Cardiac muscle cell (in vitro differentiated cells and primary cell): ENCODE data around the gene TMEM132D. TPM values are rescaled to one million over a fixed set of nuclear protein-coding genes. Genes with fewer than 3 reads are reported as not detected.

Experiments
- DNase-seq, 2 donors: peaks; one replicate each; pipeline versions ENCODE4 v3.0.0 to v3.0.0-alpha.2; 2010 to 2017; ENCODE audit warnings: low read depth in 1 of 2, low spot score in 1 of 2
- H3K27ac ChIP-seq: fragments of 200-600 bp; sonication (generic); 2 replicates; pipeline ENCODE4 v1.5.1; 2016
- H3K27me3 ChIP-seq: fragments of 200-600 bp; sonication (generic); 2 replicates; pipeline ENCODE4 v1.6.0; 2016; ENCODE audit warnings: control low read depth
- H3K36me3 ChIP-seq: fragments of 200-600 bp; sonication (generic); 2 replicates; pipeline ENCODE4 v1.5.1; 2016; ENCODE audit warnings: control low read depth
- H3K4me1 ChIP-seq: fragments of 200-600 bp; sonication (generic); 2 replicates; pipeline ENCODE4 v1.8.1; 2017; ENCODE audit warnings: low read depth, mild to moderate bottlenecking, mixed run types
- H3K4me3 ChIP-seq: fragments of 200-600 bp; sonication (generic); 2 replicates; pipeline ENCODE4 v1.5.1; 2016; ENCODE audit warnings: mild to moderate bottlenecking
- H3K9me3 ChIP-seq: fragments of 200-600 bp; sonication (generic); 2 replicates; pipeline ENCODE4 v1.5.1; 2017; ENCODE audit warnings: low read depth, mild to moderate bottlenecking, control low read depth
- polyA plus RNA-seq: library from polyadenylated mRNA; unstranded; fragments of >200 nt; fragmentation: Nextera tagmentation; extraction: Ambion mirVana; gene quantifications from 2 replicates; pipeline ENCODE4 v1.2.1, GENCODE V29; 2016
- total RNA-seq: library from RNA; depleted of rRNA; stranded (reverse); fragments of >200 nt; gene quantifications from 2 replicates; pipeline ENCODE4 v1.2.3, GENCODE V29; 2016
- TF ChIP-seq, protein P1 (sequence below): IDR thresholded peaks from 2 replicates; pipeline ENCODE4 v1.5.1; 2012; ENCODE audit warnings: low read depth, mild to moderate bottlenecking, low read length

The TMEM132D gene
- total and polyA plus RNA-seq, 2 experiments from 2014 or later: 0.03 TPM; not detected in 1

DNA sequence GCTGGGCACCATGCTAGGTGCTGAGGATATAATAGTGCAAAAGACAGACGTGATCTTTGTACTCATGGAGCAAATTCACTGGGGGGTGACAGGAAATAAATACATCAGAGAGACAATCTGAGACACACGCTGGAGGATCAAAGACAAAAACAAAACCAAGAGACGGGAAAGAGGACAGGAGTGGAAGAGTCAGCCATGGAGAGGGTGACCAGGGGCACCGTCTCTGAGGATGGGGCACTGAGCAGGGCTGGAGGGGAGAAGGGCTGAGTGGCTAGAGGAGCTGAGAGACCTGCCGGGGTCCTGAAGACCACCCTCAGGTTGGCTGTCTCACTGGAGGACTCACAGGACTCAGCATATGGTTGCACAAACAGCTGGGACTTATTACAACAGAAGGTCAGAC, 81.9 kb downstream of the TMEM132D start:
- H3K27me3 ChIP-seq: no peaks in the 10 kb centered on the region
- no peak overlapping the region for H3K4me3 ChIP-seq
- DNase-seq: no peak
- TF ChIP-seq, protein P1, sequence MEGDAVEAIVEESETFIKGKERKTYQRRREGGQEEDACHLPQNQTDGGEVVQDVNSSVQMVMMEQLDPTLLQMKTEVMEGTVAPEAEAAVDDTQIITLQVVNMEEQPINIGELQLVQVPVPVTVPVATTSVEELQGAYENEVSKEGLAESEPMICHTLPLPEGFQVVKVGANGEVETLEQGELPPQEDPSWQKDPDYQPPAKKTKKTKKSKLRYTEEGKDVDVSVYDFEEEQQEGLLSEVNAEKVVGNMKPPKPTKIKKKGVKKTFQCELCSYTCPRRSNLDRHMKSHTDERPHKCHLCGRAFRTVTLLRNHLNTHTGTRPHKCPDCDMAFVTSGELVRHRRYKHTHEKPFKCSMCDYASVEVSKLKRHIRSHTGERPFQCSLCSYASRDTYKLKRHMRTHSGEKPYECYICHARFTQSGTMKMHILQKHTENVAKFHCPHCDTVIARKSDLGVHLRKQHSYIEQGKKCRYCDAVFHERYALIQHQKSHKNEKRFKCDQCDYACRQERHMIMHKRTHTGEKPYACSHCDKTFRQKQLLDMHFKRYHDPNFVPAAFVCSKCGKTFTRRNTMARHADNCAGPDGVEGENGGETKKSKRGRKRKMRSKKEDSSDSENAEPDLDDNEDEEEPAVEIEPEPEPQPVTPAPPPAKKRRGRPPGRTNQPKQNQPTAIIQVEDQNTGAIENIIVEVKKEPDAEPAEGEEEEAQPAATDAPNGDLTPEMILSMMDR: no peak
- no peaks in the 10 kb centered on the region for H3K36me3 ChIP-seq
- H3K9me3 ChIP-seq: no peaks in the 10 kb centered on the region
- H3K4me1 ChIP-seq: no peaks in the 10 kb centered on the region
- H3K27ac ChIP-seq: no peak overlapping the region

- TF ChIP-seq, protein P1: no peak
- Histone ChIP-seq H3K36me3 (no peaks in the 10 kb centered on the region), H3K4me1 (no peaks in the 10 kb centered on the region), H3K27me3 (no peaks in the 10 kb centered on the region), H3K27ac (no peak overlapping the region), H3K4me3 (no peak overlapping the region), H3K9me3 (no peaks in the 10 kb centered on the region)
- no peak for DNase-seq
These were observed 84.4 kb downstream of the TMEM132D start for GRCh38 chr12:129819391-129819790.

DNA sequence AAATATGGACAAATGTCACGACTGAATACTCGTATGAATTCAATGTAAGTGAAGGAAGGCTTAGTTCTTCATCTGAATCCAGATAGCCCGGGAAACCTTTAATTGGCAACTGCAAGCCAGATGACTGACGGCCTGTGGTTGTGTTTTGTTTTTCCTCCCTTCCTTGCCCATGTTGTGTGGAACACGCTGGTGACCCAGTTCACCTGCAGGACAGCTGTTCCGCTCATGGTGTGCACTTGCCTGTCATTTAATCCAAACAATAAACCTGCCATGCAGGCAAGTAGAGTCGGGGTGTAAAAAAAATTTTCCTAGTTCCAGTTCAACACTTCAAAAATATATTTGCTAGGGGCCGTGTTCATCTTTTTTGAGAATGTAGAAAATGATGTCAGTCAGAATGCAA, 88.0 kb downstream of the TMEM132D start:
- H3K36me3 ChIP-seq: no peaks in the 10 kb centered on the region
- DNase-seq: no peak
- TF ChIP-seq, protein P1: no peak
- no peak overlapping the region for H3K27ac ChIP-seq
- no peaks in the 10 kb centered on the region for H3K27me3 ChIP-seq
- H3K4me1 ChIP-seq: no peaks in the 10 kb centered on the region
- no peak overlapping the region for H3K4me3 ChIP-seq
- no peaks in the 10 kb centered on the region for H3K9me3 ChIP-seq

GRCh38 chr12:129811963-129812362, 91.9 kb downstream of the TMEM132D start:
- TF ChIP-seq, protein P1: no peak
- no peak overlapping the region for H3K4me3 ChIP-seq
- no peak overlapping the region for H3K27ac ChIP-seq
- H3K36me3 ChIP-seq: no peaks in the 10 kb centered on the region
- H3K27me3 ChIP-seq: no peaks in the 10 kb centered on the region
- DNase-seq: no peak
- no peaks in the 10 kb centered on the region for H3K4me1 ChIP-seq
- H3K9me3 ChIP-seq: no peaks in the 10 kb centered on the region

DNA sequence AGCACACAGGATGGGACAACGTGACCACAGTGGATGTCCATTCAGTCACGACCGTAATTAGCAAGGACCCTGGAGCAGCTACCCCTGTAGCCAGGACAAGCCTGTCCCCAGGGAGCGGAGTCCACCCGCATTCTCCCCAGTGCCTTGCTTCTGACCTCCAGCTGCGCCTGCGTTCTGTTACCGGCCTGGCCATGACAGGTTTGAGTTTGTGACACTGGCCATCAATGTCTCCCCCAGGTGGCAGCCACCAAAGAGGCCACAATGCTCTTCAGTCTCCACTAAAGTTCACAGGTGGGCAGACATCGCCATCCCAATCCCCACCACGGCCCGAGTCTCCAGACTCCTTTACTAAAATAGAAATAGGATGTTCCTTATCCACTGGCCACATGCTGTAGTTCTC, 96.7 kb downstream of the TMEM132D start:
- H3K4me3 ChIP-seq: no peak overlapping the region
- H3K9me3 ChIP-seq: no peaks in the 10 kb centered on the region
- no peaks in the 10 kb centered on the region for H3K4me1 ChIP-seq
- H3K36me3 ChIP-seq: no peaks in the 10 kb centered on the region
- no peak for DNase-seq
- no peak overlapping the region for H3K27ac ChIP-seq
- no peaks in the 10 kb centered on the region for H3K27me3 ChIP-seq
- TF ChIP-seq, protein P1: no peak

- H3K36me3 ChIP-seq: no peaks in the 10 kb centered on the region
- H3K4me1 ChIP-seq: no peaks in the 10 kb centered on the region
- no peak overlapping the region for H3K27ac ChIP-seq
- TF ChIP-seq, protein P1: no peak
- H3K27me3 ChIP-seq: no peaks in the 10 kb centered on the region
- no peak for DNase-seq
- no peaks in the 10 kb centered on the region for H3K9me3 ChIP-seq
- no peak overlapping the region for H3K4me3 ChIP-seq
These were observed 112.4 kb downstream of the TMEM132D start for GRCh38 chr12:129791396-129791795.
